ENCODE results near the gene PFN3. TPM values are rescaled to one million over a fixed set of nuclear protein-coding genes. Genes with fewer than 3 reads are reported as not detected.

PFN3 gene
- total and polyA plus RNA-seq, 2 experiments from 2014 or later = not detected

DNA sequence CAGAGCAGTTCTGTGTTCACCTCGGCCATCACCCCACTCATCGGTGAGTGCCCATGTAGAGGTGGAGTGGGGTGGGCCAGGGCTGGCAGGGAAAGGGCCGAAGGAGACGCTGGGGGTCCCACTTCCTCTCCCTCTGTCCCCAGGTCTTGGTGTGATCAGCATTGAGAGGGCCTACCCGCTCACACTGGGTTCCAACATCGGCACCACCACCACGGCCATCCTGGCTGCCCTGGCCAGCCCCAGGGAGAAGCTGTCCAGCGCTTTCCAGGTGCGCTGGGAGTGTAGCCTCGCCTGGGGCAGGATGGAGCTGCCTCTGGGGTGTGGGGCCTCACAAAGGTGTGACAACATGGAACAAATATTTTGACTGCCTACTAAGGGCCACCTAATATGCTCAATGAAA lies 3.7 kb downstream of the PFN3 start:
- DNase-seq (ENCODE audit: low read depth in 1 of 2, low spot score in 1 of 2) = no peak
- Histone ChIP-seq H3K36me3 (no peaks in the 10 kb centered on the region), H3K4me3 (no peak overlapping the region), H3K4me1 (ENCODE audit: low read depth) (no peaks in the 10 kb centered on the region), H3K9me3 (ENCODE audit: low read depth) (no peaks in the 10 kb centered on the region), H3K27me3 (peaks cover 13% of the 10 kb centered on the region), H3K27ac (no peak overlapping the region)
- TF ChIP-seq, protein P1, sequence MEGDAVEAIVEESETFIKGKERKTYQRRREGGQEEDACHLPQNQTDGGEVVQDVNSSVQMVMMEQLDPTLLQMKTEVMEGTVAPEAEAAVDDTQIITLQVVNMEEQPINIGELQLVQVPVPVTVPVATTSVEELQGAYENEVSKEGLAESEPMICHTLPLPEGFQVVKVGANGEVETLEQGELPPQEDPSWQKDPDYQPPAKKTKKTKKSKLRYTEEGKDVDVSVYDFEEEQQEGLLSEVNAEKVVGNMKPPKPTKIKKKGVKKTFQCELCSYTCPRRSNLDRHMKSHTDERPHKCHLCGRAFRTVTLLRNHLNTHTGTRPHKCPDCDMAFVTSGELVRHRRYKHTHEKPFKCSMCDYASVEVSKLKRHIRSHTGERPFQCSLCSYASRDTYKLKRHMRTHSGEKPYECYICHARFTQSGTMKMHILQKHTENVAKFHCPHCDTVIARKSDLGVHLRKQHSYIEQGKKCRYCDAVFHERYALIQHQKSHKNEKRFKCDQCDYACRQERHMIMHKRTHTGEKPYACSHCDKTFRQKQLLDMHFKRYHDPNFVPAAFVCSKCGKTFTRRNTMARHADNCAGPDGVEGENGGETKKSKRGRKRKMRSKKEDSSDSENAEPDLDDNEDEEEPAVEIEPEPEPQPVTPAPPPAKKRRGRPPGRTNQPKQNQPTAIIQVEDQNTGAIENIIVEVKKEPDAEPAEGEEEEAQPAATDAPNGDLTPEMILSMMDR (IDR thresholded peaks at IDR 0.05; ENCODE audit: low read depth, low read length) = no peak

DNA sequence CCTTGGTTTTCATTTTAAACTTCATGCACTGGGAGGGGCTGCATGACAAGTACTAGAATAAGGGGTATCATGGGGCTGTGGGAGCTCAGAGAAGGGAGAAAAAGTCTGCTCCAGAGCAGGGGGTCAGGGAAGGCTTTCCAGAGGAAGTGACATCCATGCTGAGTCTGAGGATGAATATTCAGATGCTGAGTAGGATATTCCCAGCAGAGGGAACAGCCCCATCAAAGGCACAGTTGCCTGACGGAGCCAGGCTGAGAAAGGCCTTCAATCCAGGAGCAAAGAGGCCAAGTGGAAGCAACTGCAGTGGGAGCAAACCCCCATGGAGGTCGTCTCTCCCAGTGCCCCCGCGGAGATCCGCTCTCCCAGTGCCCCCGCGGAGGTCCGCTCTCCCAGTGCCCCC lies 4.4 kb downstream of the PFN3 start:
- Histone ChIP-seq H3K27ac (no peak overlapping the region), H3K4me3 (no peak overlapping the region), H3K36me3 (no peaks in the 10 kb centered on the region), H3K27me3 (peaks cover 6% of the 10 kb centered on the region), H3K4me1 (ENCODE audit: low read depth) (no peaks in the 10 kb centered on the region), H3K9me3 (ENCODE audit: low read depth) (no peaks in the 10 kb centered on the region)
- DNase-seq (ENCODE audit: low read depth in 1 of 2, low spot score in 1 of 2) = no peak
- TF ChIP-seq, protein P1 (IDR thresholded peaks at IDR 0.05; ENCODE audit: low read depth, low read length) = no peak

DNA sequence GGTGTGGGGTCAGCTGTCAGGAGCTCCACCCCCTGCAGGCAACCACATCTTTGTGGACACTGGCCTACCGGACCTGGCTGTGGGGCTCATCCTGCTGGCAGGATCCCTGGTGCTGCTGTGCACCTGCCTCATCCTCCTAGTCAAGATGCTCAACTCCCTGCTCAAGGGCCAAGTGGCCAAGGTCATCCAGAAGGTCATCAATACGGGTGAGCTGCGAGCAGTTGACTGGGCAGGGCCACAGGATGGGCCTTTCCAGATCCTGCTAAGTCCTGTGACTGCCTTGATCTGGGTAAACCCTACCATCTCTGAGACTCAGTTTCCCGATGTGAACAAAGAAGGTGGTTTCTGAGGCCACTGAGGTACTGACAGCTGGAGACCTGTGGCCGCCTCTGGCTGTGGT lies 6.5 kb downstream of the PFN3 start:
- no peak overlapping the region for H3K4me3 ChIP-seq
- DNase-seq (ENCODE audit: low read depth in 1 of 2, low spot score in 1 of 2) = no peak
- peaks cover 3% of the 10 kb centered on the region for H3K27me3 ChIP-seq
- H3K9me3 ChIP-seq (ENCODE audit: low read depth) = no peaks in the 10 kb centered on the region
- TF ChIP-seq, protein P1 (IDR thresholded peaks at IDR 0.05; ENCODE audit: low read depth, low read length) = no peak
- no peak overlapping the region for H3K27ac ChIP-seq
- H3K36me3 ChIP-seq = no peaks in the 10 kb centered on the region
- H3K4me1 ChIP-seq (ENCODE audit: low read depth) = no peaks in the 10 kb centered on the region

DNA sequence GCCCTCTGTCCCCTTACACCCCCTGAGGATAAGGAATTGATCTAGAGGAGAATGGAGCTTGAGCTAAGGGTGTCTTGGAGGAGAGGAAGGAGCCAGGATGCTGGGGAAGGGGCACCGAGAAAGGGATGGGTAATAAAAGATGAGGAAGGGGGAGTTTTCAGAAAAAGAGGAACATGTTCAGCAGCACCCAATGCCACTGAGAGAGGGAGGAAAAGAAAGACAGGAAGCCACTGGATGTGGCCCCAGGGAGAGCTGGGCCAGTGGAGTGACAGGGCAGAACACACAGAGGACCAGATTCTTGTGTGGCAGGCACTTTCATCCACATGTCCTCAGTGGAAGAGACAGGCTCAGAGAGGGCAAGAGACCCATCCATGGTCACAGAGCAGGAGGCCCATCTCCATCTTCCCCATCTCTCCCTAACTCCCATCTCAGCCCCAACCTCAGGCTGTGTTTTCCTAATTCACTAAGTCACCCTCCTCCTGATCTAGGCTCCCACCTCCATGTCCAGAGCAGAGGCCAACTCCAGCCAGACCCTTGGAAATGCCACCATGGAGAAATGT lies 7.2 kb downstream of the PFN3 start:
- Histone ChIP-seq H3K27me3 (peaks cover 10% of the 10 kb centered on the region), H3K27ac (no peak overlapping the region), H3K4me3 (no peak overlapping the region), H3K4me1 (ENCODE audit: low read depth) (no peaks in the 10 kb centered on the region), H3K36me3 (no peaks in the 10 kb centered on the region), H3K9me3 (ENCODE audit: low read depth) (no peaks in the 10 kb centered on the region)
- TF ChIP-seq, protein P1 (IDR thresholded peaks at IDR 0.05; ENCODE audit: low read depth, low read length) = no peak
- DNase-seq (ENCODE audit: low read depth in 1 of 2, low spot score in 1 of 2) = no peak

DNA sequence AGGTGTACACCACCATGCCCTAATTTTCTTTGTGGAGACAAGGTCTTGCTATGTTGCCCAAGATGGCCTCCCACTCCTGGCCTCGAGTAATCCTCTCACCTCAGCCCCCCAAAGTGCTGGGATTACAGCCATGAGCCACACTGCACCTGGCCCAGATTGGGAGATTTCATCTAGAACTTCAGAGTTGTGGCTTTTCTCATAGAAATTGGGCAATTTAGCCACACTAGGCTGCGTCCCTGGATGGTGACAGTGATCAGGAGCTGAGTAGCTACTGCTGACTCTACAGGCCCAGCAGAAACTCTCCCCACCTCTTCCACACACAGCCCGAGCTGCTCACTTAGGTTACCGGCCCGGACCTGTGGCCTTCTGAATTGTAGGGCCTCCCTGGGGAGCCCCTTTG lies 7.7 kb downstream of the PFN3 start:
- no peak overlapping the region for H3K27ac ChIP-seq
- H3K9me3 ChIP-seq (ENCODE audit: low read depth) = no peaks in the 10 kb centered on the region
- no peaks in the 10 kb centered on the region for H3K4me1 ChIP-seq (ENCODE audit: low read depth)
- TF ChIP-seq, protein P1 (IDR thresholded peaks at IDR 0.05; ENCODE audit: low read depth, low read length) = no peak
- peaks cover 10% of the 10 kb centered on the region for H3K27me3 ChIP-seq
- no peaks in the 10 kb centered on the region for H3K36me3 ChIP-seq
- DNase-seq (ENCODE audit: low read depth in 1 of 2, low spot score in 1 of 2) = no peak
- no peak overlapping the region for H3K4me3 ChIP-seq

All from cardiac muscle cell (in vitro differentiated cells and primary cell).